ENCODE measurements around the gene HLA-DQA2. TPM values are rescaled to one million over a fixed set of nuclear protein-coding genes. Genes with fewer than 3 reads are reported as not detected.
"Not testable (repeated sequence)": the region's sequence is repeated elsewhere in the genome, so short reads cannot be mapped to it uniquely, and the experiment has no call there.

The HLA-DQA2 gene
- total and polyA plus RNA-seq, 2 experiments from 2014 or later: not detected

- no peak for TF ChIP-seq STAT1 (IDR thresholded peaks at IDR 0.05; ENCODE audit: unreplicated experiment)
- no peak for TF ChIP-seq NANOG (IDR thresholded peaks at IDR 0.05; ENCODE audit: borderline replicate concordance)
- no peak for TF ChIP-seq REST (IDR thresholded peaks at IDR 0.05; ENCODE audit: unreplicated experiment)
- TF ChIP-seq CREB1 (CRISPR knock-in tag; IDR thresholded peaks at IDR 0.05; ENCODE audit: low read depth): no peak
- no peak for TF ChIP-seq JUNB (IDR thresholded peaks at IDR 0.05; ENCODE audit: unreplicated experiment)
- no peak for TF ChIP-seq EZH2phosphoT487 (IDR thresholded peaks at IDR 0.05; ENCODE audit: unreplicated experiment)
Measured at GRCh38 chr6:32703347-32703746, 37.8 kb upstream of the HLA-DQA2 start (continued).

- not testable (repeated sequence) for H2AFZ ChIP-seq; H3K27me3 ChIP-seq (ENCODE audit: insufficient read depth); H3K4me1 ChIP-seq (ENCODE audit: insufficient read depth); H4K20me1 ChIP-seq (replicated peaks; ENCODE audit: insufficient read depth); H3K36me3 ChIP-seq (ENCODE audit: insufficient read depth); H3K27me3 Mint-ChIP-seq (ENCODE audit: insufficient read depth, low read depth, poor library complexity); H3K27ac Mint-ChIP-seq; H3K27ac ChIP-seq (ENCODE audit: low read depth); H3K36me3 Mint-ChIP-seq (ENCODE audit: low read depth); H3K9me2 ChIP-seq (ENCODE audit: insufficient read depth); H3F3A ChIP-seq (replicated peaks; ENCODE audit: low read depth); H3K4me3 Mint-ChIP-seq; ATAC-seq; H3K4me1 Mint-ChIP-seq; H3K79me2 ChIP-seq (replicated peaks; ENCODE audit: insufficient read depth); H3K4me2 ChIP-seq; DNase-seq (ENCODE audit: low spot score); H3K9me3 Mint-ChIP-seq; H3K4me3 ChIP-seq
Measured at GRCh38 chr6:32705164-32705563, 36.0 kb upstream of the HLA-DQA2 start.

- no peaks in the 10 kb centered on the region for H4K20me1 ChIP-seq (replicated peaks; ENCODE audit: insufficient read depth)
- peaks cover 7% of the 10 kb centered on the region for H3K9me3 Mint-ChIP-seq
- H3K36me3 Mint-ChIP-seq (ENCODE audit: low read depth): no peaks in the 10 kb centered on the region
- no peak overlapping the region for H3K4me2 ChIP-seq
- no peaks in the 10 kb centered on the region for H3F3A ChIP-seq (replicated peaks; ENCODE audit: low read depth)
- H3K27ac ChIP-seq (ENCODE audit: low read depth): no peak overlapping the region
- no peaks in the 10 kb centered on the region for H3K36me3 ChIP-seq (ENCODE audit: insufficient read depth)
- no peaks in the 10 kb centered on the region for H3K79me2 ChIP-seq (replicated peaks; ENCODE audit: insufficient read depth)
- DNase-seq (ENCODE audit: low spot score) (no peak), ATAC-seq (no peak)
- no peaks in the 10 kb centered on the region for H3K4me1 Mint-ChIP-seq
- no peaks in the 10 kb centered on the region for H3K27me3 Mint-ChIP-seq (ENCODE audit: insufficient read depth, low read depth, poor library complexity)
- TF ChIP-seq ETS1 (IDR thresholded peaks at IDR 0.05) (no peak), ZNF114 (CRISPR knock-in tag; IDR thresholded peaks at IDR 0.05) (no peak), EZH2 (IDR thresholded peaks at IDR 0.05; ENCODE audit: low read depth, unreplicated experiment) (no peak), NANOG (IDR thresholded peaks at IDR 0.05; ENCODE audit: borderline replicate concordance) (no peak), ZNF462 (CRISPR knock-in tag; IDR thresholded peaks at IDR 0.05) (no peak)
- H3K27me3 ChIP-seq (ENCODE audit: insufficient read depth): no peaks in the 10 kb centered on the region
- no peak overlapping the region for H3K4me3 Mint-ChIP-seq
- H2AFZ ChIP-seq: no peak overlapping the region
- no peak overlapping the region for H3K27ac Mint-ChIP-seq
- no peak overlapping the region for H3K4me3 ChIP-seq
- H3K9me2 ChIP-seq (ENCODE audit: insufficient read depth): no peaks in the 10 kb centered on the region
- no peaks in the 10 kb centered on the region for H3K4me1 ChIP-seq (ENCODE audit: insufficient read depth)
Measured at GRCh38 chr6:32709625-32710024, 31.6 kb upstream of the HLA-DQA2 start.

Measured in GM23338 (cell line).